ENCODE measurements around the gene SNX21.
A peak's percentile ranks its signal among the peaks of the same experiment; 100 is the strongest.

Gene SNX21

GRCh38 chr20:45798935-45799642 lies 34.5 kb upstream of the SNX21 start:
- no peaks in the 10 kb centered on the region for H3K27me3 ChIP-seq (replicated peaks; ENCODE audit: control insufficient read depth, insufficient read depth, low read length)
- H3K36me3 ChIP-seq (ENCODE audit: control insufficient read depth, insufficient read depth, low read length): peaks cover 27% of the 10 kb centered on the region

GRCh38 chr20:45801851-45802250 lies 31.7 kb upstream of the SNX21 start:
- H3K27me3 ChIP-seq (replicated peaks; ENCODE audit: control insufficient read depth, insufficient read depth, low read length): no peaks in the 10 kb centered on the region
- no peak overlapping the region for H3K4me3 ChIP-seq (replicated peaks; ENCODE audit: low read depth, low read length)
- no peak for TF ChIP-seq CTCF (IDR thresholded peaks at IDR 0.05; ENCODE audit: insufficient read depth, low read length, poor library complexity, severe bottlenecking)
- peaks cover 33% of the 10 kb centered on the region for H3K36me3 ChIP-seq (ENCODE audit: control insufficient read depth, insufficient read depth, low read length)
- DNase-seq (ENCODE audit: extremely low read depth, insufficient read length): no peak

More at GRCh38 chr20:45798935-45799642, 34.5 kb upstream of the SNX21 start:
- H3K4me3 ChIP-seq (replicated peaks; ENCODE audit: low read depth, low read length): no peak overlapping the region
- TF ChIP-seq CTCF (IDR thresholded peaks at IDR 0.05; ENCODE audit: insufficient read depth, low read length, poor library complexity, severe bottlenecking): peak; percentile 72
- no peak for DNase-seq (ENCODE audit: extremely low read depth, insufficient read length)

GRCh38 chr20:45810191-45810970 lies 23.2 kb upstream of the SNX21 start:
- peaks cover 19% of the 10 kb centered on the region for H3K36me3 ChIP-seq (ENCODE audit: control insufficient read depth, insufficient read depth, low read length)
- no peak overlapping the region for H3K4me3 ChIP-seq (replicated peaks; ENCODE audit: low read depth, low read length)
- no peak for DNase-seq (ENCODE audit: extremely low read depth, insufficient read length)
- H3K27me3 ChIP-seq (replicated peaks; ENCODE audit: control insufficient read depth, insufficient read depth, low read length): no peaks in the 10 kb centered on the region
- TF ChIP-seq CTCF (IDR thresholded peaks at IDR 0.05; ENCODE audit: insufficient read depth, low read length, poor library complexity, severe bottlenecking): no peak

GRCh38 chr20:45812157-45813005 lies 21.2 kb upstream of the SNX21 start, which contains the start of gene UBE2C:
UBE2C (plus strand) TSS chr20:45812644; CDS start chr20:45812696, 52 bp downstream.
- peaks cover 25% of the 10 kb centered on the region for H3K36me3 ChIP-seq (ENCODE audit: control insufficient read depth, insufficient read depth, low read length)
- H3K27me3 ChIP-seq (replicated peaks; ENCODE audit: control insufficient read depth, insufficient read depth, low read length): no peaks in the 10 kb centered on the region
- H3K4me3 ChIP-seq (replicated peaks; ENCODE audit: low read depth, low read length): peak within 1 kb of the TSS; percentile 89
- peak; percentile 91 for DNase-seq (ENCODE audit: extremely low read depth, insufficient read length)
- TF ChIP-seq CTCF (IDR thresholded peaks at IDR 0.05; ENCODE audit: insufficient read depth, low read length, poor library complexity, severe bottlenecking): no peak

GRCh38 chr20:45813006-45813340 lies 20.6 kb upstream of the SNX21 start:
- no peak for DNase-seq (ENCODE audit: extremely low read depth, insufficient read length)
- TF ChIP-seq CTCF (IDR thresholded peaks at IDR 0.05; ENCODE audit: insufficient read depth, low read length, poor library complexity, severe bottlenecking): no peak
- Histone ChIP-seq H3K4me3 (replicated peaks; ENCODE audit: low read depth, low read length) (peak overlapping the region; percentile 89), H3K36me3 (ENCODE audit: control insufficient read depth, insufficient read depth, low read length) (peaks cover 25% of the 10 kb centered on the region), H3K27me3 (replicated peaks; ENCODE audit: control insufficient read depth, insufficient read depth, low read length) (no peaks in the 10 kb centered on the region)
